Measurements from ENCODE around the gene REST.

REST gene

DNA sequence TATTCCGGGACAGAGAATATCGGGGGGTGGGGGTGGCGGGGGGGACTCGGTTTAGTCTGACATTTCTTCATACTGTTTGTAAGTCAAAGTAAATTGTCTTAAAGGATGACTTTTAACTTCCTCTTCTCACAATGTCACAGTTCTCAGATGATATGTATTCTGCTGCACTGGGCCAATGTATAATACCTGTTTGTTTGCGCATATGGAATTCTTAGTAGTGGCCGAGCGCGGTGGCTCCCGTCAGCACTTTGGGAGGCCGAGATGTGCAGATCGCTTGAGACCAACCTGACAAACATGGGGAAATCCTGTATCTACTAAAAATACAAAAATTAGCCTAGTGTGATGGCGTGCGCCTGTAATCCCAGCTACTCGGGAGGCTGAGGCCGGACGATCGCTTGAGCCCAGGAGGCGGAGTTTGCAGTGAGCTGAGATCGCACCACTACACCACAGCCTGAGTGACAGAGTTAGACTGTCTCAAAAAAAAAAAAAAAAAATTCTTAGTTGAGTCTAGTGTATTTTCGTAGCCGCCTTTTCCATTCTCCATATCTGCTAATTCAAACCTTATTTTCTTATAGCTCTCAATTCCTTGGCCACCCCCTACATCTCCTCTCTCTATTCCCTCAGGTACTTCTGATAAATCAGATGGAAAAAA lies 71.8 kb downstream of the REST start:
- DNase-seq = no peak

DNA sequence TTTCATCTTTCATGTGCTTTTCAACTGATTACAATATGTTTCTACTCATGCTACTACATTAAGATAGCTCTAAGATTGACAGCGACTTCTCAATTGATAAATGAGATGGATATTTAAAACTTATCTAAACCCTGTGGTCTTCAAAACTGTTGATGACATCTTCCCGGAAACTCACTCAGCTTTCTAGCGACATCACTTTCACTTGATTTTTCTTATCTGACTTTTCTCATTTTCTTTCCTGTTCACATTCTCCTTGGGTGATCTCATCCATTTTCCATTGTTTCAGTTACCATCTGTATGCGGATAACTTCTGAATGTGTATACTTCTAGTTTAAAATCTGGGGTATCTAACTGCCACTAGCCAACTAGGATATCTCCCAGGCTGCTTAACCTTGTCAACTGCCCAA lies 74.1 kb downstream of the REST start:
- no peak for DNase-seq

DNA sequence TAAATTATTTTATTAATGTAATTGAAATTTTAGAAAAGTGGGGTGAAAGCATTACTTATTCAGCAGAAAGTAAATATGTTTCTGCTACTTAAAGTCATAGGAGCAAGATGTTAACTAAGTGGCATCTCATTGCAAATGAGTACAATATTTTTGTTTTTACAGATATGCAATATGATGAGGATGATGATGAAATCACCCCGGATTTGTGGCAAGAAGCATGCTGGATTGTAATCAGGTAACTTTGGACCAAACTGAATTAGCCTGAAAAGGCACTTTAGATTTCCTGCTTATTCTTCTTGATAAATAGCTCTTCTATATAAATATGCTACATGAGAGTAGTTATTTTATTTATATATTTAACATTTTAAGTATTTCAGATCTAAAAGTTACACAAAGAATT lies 78.5 kb downstream of the REST start:
- DNase-seq = no peak

DNA sequence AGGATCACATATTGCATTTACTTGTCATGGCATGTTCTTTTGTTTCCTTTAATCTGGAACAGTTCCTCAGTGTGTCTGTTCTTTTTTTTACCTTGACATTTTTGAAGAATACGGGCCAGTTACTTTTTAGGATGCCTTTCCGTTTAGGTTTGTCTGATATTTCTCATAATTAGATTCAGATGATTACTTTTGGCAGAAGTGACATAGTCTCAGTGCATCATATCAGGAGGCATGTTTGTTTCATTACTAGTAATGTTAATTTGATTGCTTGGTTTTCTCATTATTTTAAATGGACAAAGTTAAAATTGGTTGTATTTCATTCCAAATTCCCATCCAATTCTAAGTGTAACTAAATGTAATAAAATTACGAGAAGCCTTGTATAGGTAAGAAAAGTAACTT lies 79.3 kb downstream of the REST start:
- no peak for DNase-seq

DNA sequence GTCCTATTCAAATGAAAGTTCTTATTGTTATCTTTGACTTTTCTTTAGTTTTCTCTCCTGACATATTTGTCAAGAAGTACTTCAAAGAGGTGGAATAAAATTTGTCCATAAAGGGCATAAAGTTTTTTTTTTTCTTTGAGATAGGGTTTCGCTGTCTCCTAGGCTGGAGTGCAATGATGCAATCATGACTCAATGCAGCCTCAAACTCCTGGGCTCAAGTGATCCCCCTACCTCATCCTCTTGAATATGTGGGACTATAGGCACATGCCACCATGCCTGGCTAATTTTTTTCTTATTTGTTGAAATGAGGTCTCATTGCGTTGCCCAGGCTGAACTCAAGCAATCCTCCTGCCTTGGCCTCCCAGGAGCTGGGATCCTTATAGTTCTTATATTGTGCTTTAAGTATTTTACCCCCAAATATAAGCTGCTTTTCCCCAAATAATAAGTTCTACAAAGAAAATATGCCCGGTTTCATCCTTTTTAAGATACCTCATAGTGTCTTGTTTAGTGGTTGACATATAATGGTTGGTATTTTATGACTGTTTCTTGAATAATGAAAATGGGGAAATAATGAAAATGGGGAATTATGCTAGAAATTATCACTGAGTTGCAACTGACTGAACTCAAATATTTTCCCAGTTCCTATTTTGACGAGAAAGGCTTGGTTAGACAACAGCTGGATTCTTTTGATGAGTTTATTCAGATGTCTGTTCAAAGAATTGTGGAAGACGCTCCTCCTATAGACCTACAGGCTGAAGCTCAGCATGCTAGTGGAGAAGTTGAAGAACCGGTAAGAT lies 82.6 kb downstream of the REST start:
- DNase-seq = no peak

DNA sequence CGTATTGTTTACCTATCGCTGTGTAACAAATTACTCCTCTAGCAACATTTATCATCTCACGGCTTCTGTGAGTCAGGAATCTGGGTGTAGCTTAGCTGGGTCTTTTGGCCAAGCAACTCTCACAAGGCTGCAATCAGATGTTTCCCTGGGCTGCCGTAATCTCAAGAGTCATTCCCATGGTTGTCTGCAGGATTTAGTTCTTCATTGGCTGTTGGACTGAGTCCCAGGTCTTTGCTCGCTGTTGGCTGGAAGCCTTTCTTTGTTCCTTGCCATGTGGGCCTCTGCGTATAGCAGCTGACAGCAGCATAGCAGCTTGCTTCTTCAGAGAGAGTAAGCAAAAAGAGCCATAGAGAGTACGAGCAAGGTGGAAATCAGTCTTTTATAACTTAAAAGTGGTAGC lies 87.8 kb downstream of the REST start:
- DNase-seq = no peak

DNA sequence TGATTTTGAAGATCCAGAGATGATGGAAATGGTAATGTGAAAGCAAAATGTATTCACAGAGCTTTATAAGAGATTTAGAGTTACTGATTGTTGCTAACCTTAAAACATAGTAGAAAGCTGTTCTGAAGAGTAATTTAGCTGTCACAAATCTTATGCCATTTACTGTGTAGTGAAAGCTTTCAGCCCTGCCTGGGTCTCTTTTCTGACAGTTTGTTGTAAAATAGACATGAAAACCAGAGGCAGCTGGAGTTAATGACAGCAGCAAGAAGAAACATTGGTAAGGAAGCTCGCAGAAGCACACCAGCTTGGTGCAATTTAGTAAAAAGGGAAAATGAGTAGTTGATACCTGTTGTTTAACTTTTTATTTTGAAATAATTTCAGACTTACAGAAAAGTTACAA lies 92.1 kb downstream of the REST start:
- no peak for DNase-seq

DNA sequence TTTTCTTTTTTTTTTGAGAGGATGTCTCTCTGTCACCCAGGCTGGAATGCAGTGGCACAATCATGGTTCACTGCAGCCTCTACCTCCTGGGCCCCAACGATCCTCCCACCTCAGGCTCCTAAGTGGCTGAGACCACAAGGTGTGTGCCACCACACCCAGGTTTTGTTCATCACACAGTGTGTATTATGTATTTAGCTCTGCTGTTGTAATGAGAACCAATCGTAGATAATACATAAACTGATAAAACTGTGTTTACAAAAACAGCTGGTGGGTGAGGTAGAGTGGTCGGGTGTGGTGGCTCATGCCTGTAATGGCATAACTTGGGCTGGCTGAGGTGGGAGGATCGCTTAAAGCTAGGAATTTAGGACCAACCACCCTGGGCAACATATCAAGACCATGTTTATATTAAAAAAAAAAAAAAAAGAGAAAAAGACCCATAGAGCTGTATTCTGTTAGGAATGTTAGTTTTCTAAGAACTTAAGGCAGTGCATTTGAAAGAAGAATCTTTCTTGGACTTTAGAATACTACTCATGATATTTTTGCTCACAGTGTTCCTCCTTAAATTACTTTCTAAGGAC lies 105.9 kb downstream of the REST start:
- DNase-seq = no peak
